Left lung (tissue), 10 donors: ENCODE measurements around the gene MANBA. TPM values are rescaled to one million over a fixed set of nuclear protein-coding genes. Genes with fewer than 3 reads are reported as not detected.
A peak's percentile ranks its signal among the peaks of the same experiment; 100 is the strongest.

Experiments used
- ATAC-seq: fragments of 200-7000 bp; cut with Tn5 transposase; one replicate; pipeline ENCODE4 v1.9.1; 2020; ENCODE audit warnings: moderate library complexity
- DNase-seq, 4 donors: peaks; one replicate each; pipeline ENCODE4 v3.0.0-alpha.2; 2013 to 2020
- H3K27ac ChIP-seq, 2 donors: fragments of 200-600 bp; sonication (generic) in 1 of 2; one replicate each; pipeline versions ENCODE4 v1.5.0 to v1.8.0; 2020 to 2021
- H3K27me3 ChIP-seq, 2 donors: fragments of 200-600 bp; sonication (generic) in 1 of 2; one replicate each; pipeline versions ENCODE4 v1.5.0 to v1.8.0; 2020 to 2021
- H3K36me3 ChIP-seq, 2 donors: fragments of 200-600 bp; sonication (generic) in 1 of 2; one replicate each; pipeline versions ENCODE4 v1.5.0 to v1.8.0; 2020 to 2021
- H3K4me1 ChIP-seq, 2 donors: fragments of 200-600 bp; one replicate each; pipeline ENCODE4 v1.8.0; 2021
- H3K4me3 ChIP-seq, 2 donors: fragments of 200-600 bp; sonication (generic) in 1 of 2; one replicate each; pipeline versions ENCODE4 v1.5.0 to v1.8.0; 2020 to 2021; ENCODE audit warnings: mild to moderate bottlenecking in 1 of 2
- H3K9me3 ChIP-seq, 2 donors: fragments of 200-600 bp; sonication (generic) in 1 of 2; one replicate each; pipeline versions ENCODE4 v1.5.0 to v1.8.0; 2020 to 2021
- CTCF ChIP-seq, 2 donors: fragments of 200-600 bp; sonication (generic) in 1 of 2; IDR thresholded peaks; one replicate each; pipeline versions ENCODE4 v1.5.0 to v1.8.0; 2021; ENCODE audit warnings: antibody characterized with exemption in 2 of 2
- intact Hi-C, 2 donors: fragments of 100-400 bp; cut with DNase I; formaldehyde crosslinking; loops; one replicate each; pipeline versions ENCODE4 v1.11.2 to v1.14.2; 2022
- polyA plus RNA-seq, 6 donors: library from polyadenylated mRNA; unstranded; fragments of 120-200 nt; gene quantifications; one replicate each; pipeline ENCODE4 v1.2.1, GENCODE V29; 2013; ENCODE audit not compliant: insufficient read length in 6 of 6
- total RNA-seq, 2 donors: library from RNA; stranded (reverse); fragmentation: NEBNext Ultra II Directional; extraction: Animal tissue kit (Norgen Biotek cat#: 25700); gene quantifications; one replicate each; pipeline ENCODE4 v1.2.1, GENCODE V29; 2021
- donor health status: DM: no; HTN: yes; CAD: no.
- donor health status: DM: no; HTN: no; CAD: no.

The MANBA gene
- total and polyA plus RNA-seq, 8 donors: 31.3 to 57.0 (median 36.4) TPM

GRCh38 chr4:102705391-102705935 is 55.3 kb downstream of the MANBA start:
- H3K4me3 ChIP-seq: no peak overlapping the region
- no peaks in the 10 kb centered on the region for H3K4me1 ChIP-seq
- H3K36me3 ChIP-seq: no peaks in the 10 kb centered on the region
- H3K27me3 ChIP-seq: no peaks in the 10 kb centered on the region
- intact Hi-C loops: no loop called here
- DNase-seq: no peak
- no peak for ATAC-seq
- no peaks in the 10 kb centered on the region for H3K9me3 ChIP-seq
- H3K27ac ChIP-seq: no peak overlapping the region
- TF ChIP-seq CTCF (IDR thresholded peaks at IDR 0.05): no peak

GRCh38 chr4:102696758-102697157 is 64.0 kb downstream of the MANBA start:
- intact Hi-C loops: no loop called here
- peak; percentile 57 for ATAC-seq
- H3K4me3 ChIP-seq: no peak overlapping the region
- no peak for TF ChIP-seq CTCF (IDR thresholded peaks at IDR 0.05)
- H3K27ac ChIP-seq: peak overlapping the region in 1 of 2 donors; percentile 13
- peaks cover 0 to 23% of the 10 kb centered on the region in 2 donors for H3K4me1 ChIP-seq
- H3K9me3 ChIP-seq: no peaks in the 10 kb centered on the region
- no peaks in the 10 kb centered on the region for H3K36me3 ChIP-seq
- H3K27me3 ChIP-seq: no peaks in the 10 kb centered on the region
- DNase-seq: peak in 2 of 4 donors; percentile 89 to 92

- no peak for ATAC-seq
- peaks cover 0 to 10% of the 10 kb centered on the region in 2 donors for H3K36me3 ChIP-seq
- H3K9me3 ChIP-seq: no peaks in the 10 kb centered on the region
- H3K4me3 ChIP-seq: no peak overlapping the region
- no peak for DNase-seq
- TF ChIP-seq CTCF (IDR thresholded peaks at IDR 0.05): no peak
- peaks cover 0 to 23% of the 10 kb centered on the region in 2 donors for H3K4me1 ChIP-seq
- intact Hi-C loops: no loop called here
- H3K27me3 ChIP-seq: no peaks in the 10 kb centered on the region
- no peak overlapping the region for H3K27ac ChIP-seq
Measured at GRCh38 chr4:102694791-102695190, 66.0 kb downstream of the MANBA start.

GRCh38 chr4:102693861-102694260 is 66.9 kb downstream of the MANBA start:
- DNase-seq (no peak), ATAC-seq (no peak)
- H3K9me3 ChIP-seq: no peaks in the 10 kb centered on the region
- H3K4me3 ChIP-seq: no peak overlapping the region
- H3K27ac ChIP-seq: peak overlapping the region in 1 of 2 donors; percentile 57
- intact Hi-C loops: no loop called here
- peaks cover 0 to 19% of the 10 kb centered on the region in 2 donors for H3K36me3 ChIP-seq
- TF ChIP-seq CTCF (IDR thresholded peaks at IDR 0.05): no peak
- peaks cover 0 to 23% of the 10 kb centered on the region in 2 donors for H3K4me1 ChIP-seq
- H3K27me3 ChIP-seq: no peaks in the 10 kb centered on the region

- Histone ChIP-seq H3K9me3 (no peaks in the 10 kb centered on the region), H3K27ac (peak overlapping the region in 1 of 2 donors; percentile 57), H3K36me3 (peaks cover 0 to 24% of the 10 kb centered on the region in 2 donors), H3K27me3 (no peaks in the 10 kb centered on the region), H3K4me1 (peaks cover 0 to 26% of the 10 kb centered on the region in 2 donors), H3K4me3 (no peak overlapping the region)
- DNase-seq (no peak), ATAC-seq (peak; percentile 55)
- no peak for TF ChIP-seq CTCF (IDR thresholded peaks at IDR 0.05)
- intact Hi-C loops: no loop called here
Measured at GRCh38 chr4:102693262-102693850, 67.4 kb downstream of the MANBA start.
